GM19023 (cell line): ENCODE results near the gene ALDH1L1.

Source experiments
- ATAC-seq: cut with Tn5 transposase; IDR thresholded peaks from one replicate; pipeline ENCODE4 v1.9.1; 2021; ENCODE audit warnings: mild to moderate bottlenecking, moderate library complexity; ENCODE audit not compliant: unreplicated experiment

The ALDH1L1 gene

DNA sequence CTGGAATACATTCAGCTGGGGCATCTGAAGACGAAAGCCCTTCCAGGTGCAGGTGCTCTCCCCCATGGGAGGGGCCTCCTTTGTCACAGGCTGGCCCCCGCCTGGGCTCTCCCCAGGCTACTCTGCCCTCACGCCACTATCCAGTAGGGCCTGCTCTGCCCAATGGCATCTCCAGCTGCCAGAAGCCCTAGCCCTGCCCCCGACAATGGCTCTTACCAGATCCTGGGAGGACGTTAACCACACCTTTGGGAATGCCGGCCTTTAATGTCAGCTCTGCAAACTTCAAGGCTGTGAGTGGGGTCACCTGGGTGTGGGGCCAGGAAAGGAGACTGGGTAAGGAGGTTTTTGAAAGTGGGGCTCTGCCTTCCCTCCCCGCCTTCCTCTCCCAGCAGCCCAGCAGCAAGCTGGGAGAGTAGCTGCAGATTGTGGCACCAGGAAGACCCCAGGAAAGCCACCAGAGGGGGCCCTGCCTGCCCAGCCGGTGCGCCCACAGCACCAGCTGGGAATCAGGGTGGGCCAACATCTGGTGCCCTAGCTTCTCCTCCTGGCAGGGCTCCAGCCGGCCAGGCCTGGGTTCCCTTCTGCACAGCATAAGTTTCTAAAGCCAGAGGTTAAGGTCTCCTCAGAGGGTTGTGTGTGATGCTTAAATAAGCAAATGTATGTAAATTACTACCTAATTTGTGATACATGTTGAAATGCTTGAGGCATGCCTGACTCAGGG lies 56.1 kb downstream of the ALDH1L1 start:
- no peak for ATAC-seq

DNA sequence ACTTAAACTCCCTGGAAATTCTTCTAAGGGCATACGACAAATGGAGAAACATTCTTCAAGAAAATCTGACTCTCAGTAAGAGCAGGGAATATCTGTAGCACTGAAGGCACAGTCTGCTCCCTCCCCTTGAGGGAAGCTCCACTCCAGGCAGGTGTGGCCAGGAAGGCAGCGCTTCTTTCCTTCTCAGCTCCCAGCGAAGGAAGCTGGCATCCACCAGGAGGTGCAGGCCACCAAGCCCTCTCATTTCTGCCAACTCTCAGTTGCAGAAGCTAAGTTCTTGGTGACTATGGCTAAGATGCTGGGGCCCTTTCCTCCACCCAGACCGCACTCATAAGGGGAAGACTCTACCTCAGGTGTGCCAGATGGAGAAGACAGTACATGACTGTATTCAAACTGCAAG lies 58.8 kb downstream of the ALDH1L1 start:
- ATAC-seq: no peak

DNA sequence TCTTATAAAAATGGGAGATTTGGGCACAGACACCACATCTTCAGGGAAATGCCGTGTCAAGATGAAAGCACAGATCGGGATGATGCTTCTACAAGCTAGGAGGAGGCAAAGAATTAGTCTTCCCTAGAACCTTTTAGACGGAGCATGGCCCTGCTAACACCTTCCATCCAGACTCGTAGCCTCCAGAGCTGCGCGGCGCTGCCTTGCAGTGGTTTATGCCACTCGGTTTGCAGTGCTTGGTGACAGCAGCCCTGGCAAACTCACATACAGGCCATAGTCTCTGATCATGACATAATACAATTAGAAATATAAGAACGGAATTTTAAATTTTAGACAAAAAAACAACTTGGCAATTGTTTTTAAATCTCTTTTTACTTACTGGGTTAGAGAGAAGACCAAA lies 59.3 kb downstream of the ALDH1L1 start:
- ATAC-seq: no peak

DNA sequence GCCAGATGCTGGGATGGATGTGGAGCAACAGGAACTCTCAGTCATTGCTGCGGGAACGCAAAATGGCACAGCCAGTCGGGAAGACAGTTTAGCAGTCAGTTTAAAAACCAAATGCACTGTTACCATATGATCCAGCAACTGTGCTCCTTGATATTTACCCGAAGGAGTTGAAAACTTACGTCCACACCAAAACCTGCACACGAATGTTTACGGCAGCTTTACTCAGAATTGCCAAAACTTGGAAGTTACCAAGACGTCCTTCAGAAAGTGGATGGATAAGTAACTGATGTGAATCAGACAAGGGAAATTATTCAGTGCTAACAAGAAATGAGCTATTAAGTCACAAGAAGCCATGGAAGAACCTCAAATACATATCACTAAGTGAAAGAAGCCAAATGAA lies 60.4 kb downstream of the ALDH1L1 start:
- no peak for ATAC-seq

DNA sequence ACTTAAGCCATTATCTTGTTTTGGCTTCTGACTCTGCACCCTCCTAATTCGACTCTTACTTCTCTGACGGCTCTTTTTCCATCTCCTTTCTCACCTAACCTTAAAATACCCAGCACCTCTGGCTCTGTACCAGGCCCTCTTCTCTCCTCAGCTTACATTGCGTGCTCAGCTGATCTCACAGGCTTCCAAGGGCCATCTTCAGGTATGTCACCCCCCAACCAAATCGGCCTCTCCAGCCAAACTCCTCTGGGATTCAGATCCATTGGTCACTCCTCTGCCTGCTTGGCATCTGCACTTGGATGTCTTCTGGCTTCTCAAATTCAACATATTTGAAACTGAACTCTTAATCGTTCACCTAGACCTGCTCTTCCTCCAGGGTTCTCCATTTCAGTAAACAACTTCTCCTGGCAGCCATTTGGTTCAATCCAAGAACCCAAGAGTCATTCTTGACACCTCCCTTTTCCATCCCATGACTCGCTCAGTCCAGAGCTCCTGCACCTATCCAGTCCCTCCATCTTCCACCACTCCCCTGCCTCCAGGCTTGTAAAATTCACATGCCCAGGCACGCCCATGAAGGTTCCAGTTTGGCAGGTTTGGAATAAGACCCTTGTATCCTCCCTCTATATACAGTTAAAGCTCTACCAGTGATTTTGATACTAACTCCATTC lies 61.2 kb downstream of the ALDH1L1 start:
- no peak for ATAC-seq

DNA sequence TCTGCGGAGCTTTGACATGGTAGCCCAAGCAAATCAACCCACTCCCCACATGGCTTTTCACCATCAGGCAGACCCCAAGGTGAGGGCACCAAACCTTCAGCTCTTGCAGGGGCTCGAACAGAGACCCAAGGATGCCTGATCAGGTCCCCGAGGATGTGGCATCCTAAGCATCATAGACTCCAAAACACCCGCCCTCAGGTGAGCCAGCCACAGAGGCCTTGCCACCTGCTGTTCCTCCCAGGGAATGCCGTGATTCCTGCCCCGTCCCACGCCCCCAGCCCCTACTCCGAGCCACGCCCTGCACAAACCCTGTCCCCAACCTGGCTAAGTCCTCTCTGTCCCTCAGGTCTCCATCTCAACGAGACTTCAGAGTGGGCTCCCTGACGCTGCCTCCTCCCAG lies 61.8 kb downstream of the ALDH1L1 start:
- no peak for ATAC-seq

DNA sequence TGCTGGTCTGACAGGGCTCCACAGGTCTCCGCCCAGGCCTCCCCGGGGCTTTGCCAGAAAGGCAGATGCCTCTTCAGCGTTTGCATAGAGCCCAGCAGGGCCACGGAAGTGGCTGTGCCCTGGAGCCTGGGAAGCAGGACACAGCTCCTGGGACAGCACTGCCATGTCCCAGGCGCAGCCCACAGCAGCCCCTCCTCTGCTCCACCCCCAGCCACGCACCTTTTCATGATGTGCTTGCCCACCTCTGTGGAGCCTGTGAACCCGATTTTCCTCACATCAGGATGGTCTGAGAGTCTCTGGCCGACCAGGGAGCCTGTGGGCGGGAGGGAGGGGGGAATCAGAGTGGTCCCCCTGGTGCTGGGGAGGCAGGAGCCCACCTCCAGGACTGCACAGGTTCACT lies 62.6 kb downstream of the ALDH1L1 start:
- no peak for ATAC-seq

DNA sequence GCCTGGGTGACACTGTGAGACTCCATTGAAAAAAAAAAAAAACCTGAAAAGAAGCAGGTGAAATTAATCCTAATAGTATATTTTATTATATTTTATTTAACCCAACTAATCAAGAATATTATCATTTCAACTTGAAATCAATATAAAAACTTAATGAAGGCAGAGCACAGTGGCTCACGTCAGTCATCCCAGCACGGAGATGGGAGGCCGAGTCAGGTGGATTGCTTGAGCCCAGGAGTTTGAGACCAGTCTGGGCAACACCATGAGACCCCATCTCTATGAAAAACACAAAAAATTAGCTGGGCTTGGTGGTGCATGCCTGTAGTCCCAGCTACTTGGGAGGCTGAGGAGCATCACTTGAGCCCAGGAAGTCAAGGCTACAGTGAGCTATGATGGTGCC lies 63.2 kb downstream of the ALDH1L1 start:
- ATAC-seq: no peak

DNA sequence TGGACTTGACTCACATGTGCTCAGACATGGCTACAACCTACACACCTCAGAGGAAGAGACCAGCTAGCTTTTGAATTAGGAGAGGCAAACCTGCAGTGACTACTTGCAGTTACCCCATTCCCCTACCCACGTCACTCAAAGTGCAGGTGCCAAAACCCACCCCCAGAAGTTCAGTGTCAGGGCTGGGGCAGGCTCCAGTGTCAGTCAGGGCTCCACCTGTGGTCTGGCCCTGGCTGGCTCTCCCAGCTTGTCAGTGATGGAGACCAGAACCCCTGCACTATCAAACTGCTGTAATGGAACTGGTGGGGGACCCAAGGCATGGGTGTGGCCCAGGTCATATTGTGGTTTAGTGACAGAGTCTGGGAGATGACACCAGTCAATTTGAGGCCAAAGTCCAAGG lies 63.9 kb downstream of the ALDH1L1 start:
- ATAC-seq: no peak

DNA sequence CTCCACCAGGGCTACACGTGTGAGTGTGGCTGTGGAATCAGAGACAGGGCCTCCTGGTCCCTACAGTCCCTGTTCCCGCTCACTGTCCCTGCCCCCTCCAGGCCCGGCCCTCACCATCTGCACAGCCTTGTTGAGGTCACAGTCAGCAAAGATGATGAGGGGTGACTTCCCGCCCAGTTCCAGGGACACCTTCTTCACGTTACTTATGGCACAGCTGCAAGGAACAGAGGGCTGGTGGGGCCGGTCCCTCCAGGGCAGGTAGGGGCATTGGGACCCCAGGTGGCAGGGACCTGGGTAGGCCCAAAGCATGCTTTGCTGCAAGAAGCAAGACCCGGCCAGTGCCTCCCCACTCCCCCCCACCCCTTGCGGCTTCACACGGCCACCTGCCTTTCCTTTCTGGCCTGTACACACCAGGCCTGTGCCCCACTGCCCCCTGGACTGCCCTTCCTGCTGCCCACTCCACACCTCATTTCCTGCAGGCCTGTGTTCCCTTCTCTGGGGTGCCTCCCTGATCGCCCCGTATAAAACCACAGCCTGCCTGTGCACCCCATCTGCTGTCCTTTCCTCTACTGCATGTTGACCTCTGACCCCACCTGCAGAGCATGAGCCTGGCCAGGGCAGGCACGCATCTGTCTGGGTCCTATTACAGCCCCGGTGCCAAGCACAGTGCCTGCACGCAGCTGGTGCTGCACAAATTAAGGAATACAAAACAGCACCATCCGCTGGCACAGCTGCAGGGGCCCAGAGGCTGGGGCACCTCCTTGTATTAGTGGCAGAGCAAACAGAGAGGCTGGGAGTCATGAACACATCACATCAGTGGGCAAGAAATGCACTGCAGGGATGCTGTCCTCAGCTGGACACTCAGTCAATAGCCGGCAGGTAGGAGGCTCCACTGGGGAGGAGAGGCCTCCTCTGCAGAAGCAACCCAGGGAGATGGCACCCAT lies 65.7 kb downstream of the ALDH1L1 start:
- ATAC-seq: no peak

DNA sequence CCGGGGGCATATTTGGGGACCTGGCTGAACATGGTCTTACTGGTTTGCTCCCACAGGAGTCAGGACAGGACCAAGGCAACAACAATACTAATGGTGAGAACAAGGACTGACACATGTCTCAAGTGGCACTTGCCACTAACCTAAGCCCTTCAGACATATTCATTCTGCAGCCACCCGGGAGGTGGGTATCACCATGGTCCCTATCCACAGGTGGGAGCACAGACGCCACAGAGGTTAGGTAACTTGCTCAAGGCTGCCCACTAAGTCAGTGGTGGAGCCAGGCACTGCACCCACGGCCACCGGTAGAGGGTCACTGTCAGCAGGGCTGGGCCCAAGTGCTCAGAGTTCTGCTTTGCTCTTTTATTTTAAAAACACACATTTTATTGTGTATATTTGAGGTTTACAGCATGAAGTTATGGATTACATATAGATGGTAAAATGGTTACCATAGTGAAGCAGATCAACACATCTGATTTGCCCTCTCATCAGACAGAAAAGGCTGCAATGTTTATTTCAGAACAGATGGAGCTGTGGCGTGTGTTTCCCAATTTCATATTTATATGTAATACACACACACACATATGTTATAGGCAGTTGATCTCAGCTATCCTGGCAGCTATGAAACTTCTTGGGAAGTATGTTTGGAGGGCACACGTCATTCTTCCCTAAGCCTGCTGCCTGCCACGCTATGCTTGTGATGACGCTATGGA lies 66.5 kb downstream of the ALDH1L1 start:
- ATAC-seq: no peak

DNA sequence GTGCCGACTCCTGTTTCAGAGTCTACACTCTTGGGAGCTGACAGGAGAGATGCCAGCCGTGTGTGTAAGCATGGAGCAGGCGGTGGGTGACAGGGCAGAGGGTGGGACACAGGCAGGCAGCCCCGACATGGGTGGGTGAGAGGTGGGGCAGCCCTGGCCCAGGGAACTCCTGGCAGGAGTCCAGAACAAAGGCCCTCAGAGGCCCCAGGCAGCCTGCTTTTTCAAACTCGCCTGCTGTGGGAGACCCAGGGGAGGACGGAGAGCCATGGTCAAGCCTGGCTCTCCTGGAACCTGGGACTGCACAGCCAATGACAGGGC lies 67.2 kb downstream of the ALDH1L1 start:
- ATAC-seq: no peak

DNA sequence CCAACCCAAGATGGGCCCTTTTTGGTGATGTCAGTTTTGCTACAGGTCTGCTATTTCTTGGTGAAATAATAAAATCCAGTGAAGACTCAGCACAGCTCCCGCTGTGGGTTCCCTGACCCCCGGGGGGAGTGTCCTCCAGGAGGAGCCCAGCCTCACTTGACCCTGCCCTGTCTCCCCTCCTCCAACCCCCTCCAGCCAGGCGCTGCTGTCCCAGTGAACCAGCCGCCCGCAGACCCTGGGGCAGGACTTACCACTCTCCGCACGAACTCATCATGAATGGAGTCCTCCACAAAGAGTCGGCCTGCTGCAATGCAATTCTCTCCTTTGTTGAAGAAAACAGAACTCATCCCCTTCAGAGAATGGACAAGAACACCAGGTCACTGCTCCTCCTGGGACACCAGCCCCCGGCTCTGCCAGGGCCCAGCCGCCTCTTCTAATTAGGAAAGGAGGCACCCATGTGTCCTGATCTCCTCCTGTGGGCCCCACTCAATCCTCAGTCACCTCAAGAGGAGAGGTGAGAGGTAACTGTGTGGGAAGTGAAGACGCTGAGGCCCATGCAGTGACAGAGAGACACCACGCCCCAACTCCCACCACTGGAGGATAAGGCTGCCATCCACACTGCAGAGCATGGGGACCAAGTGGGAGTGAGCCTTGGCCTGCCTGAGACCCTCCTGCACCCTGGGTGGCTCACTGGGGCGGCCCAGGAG lies 67.7 kb downstream of the ALDH1L1 start:
- ATAC-seq: no peak

DNA sequence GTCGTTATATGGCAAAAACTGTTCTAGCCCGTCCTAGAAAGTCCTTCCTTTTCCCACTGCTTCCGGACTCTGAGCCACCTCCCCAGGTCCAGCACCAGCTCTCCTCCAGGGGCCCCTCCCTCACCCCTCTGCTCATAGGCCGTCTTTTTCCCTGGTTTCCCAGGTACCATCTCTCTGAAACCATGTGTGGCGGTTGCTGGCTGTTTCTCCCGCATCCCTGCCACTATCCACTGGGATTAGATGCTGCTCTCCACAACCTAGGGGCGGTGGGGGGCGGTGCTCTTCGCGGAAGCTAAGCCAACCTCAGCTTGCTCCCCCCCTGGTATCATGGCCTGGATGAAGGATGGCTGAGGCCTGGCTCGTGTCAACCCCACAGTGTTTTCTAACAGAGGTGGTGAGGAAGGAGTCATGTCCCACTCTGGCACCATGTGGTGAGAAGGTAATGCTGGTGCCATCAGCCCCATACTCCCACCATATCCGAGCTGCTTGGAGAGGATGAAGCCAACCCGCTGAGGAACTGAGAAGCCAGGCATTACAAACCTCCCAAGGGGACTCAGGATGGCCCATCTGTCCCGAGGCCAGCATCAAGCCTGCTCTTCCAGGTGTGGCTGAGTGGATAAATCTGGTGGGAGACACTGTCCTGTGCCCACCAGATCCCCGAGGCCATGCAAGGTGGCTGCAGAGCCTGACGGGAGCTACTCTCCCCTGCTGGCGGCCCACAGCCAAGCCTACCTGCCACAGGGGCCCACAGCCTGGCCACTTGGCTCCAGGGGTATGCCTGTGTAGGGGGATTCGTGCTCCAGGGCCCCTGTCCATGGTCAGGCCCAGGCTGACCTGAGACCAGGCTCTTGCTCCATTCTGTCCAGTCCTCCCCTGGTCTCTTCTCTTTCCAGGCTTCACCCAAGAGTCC lies 68.6 kb downstream of the ALDH1L1 start:
- no peak for ATAC-seq

DNA sequence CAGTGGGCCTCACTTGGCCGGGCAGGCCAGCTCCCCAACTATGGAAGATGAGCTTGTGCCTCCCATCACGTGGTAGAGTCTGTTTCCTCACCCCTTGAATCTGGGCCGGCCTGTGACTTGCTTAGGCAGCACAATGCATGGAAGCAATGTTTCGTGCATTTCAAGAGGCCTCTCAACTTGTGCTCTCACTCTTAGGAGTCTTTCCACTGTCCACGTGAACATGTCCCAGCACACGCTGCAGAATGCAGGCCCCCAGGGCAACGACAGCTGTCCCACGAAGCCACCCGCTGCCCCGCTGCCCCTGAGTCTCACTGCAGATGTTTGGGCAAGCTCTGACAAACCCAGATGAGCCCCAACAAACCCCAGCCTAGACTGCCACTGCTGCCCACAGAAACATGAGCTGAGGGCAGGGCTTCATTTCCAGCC lies 69.2 kb downstream of the ALDH1L1 start:
- ATAC-seq: no peak

DNA sequence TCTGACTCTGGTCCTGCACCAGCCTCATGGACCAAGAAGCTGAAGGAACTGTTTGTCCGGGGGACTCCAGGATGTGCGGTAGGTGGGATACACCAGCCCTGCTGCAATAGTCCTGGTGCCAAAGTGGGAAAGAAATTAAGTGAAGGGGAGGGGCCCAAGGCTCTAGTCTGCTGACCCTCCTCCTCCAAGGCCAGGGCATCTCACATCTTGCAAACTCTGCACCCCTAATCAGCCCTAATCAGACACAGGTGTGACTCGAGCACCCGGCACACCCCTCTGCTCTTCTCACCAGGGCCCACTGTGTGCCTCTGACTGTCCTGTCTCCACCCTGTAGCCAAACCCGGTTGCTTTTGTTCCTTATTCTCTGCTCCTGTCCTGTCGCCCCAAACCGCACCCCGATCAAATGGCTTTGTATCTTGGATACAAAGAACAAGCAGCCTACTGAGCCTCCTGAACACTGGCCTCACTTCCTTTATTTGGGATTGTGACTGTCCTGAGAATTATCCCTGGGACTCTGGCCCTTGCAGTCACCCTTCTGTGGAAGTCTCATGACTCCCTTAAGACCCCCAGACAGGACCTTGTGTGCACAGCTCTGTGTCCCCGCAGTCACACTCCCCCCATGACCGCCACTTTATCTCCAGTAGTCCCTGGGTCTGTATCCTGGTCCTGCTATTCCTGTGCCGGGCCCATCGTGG lies 69.8 kb downstream of the ALDH1L1 start:
- ATAC-seq: no peak

DNA sequence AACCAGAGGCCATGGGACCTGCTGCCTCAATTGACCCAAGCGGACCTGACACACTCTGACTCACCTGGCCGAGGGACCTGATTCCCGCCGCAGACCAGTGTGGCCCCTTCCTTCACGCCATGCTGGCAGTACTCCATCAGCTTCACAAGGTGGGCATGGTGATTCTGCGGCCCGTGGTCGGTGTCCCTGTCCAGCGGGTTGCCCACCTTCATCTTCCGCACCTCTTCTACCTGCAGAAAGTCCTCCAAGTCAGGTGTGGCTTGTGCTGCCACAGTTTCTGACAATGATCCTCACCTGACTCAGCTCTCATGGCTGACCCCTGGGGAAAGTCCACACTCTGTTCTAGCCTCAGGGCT lies 70.5 kb downstream of the ALDH1L1 start:
- ATAC-seq: no peak

DNA sequence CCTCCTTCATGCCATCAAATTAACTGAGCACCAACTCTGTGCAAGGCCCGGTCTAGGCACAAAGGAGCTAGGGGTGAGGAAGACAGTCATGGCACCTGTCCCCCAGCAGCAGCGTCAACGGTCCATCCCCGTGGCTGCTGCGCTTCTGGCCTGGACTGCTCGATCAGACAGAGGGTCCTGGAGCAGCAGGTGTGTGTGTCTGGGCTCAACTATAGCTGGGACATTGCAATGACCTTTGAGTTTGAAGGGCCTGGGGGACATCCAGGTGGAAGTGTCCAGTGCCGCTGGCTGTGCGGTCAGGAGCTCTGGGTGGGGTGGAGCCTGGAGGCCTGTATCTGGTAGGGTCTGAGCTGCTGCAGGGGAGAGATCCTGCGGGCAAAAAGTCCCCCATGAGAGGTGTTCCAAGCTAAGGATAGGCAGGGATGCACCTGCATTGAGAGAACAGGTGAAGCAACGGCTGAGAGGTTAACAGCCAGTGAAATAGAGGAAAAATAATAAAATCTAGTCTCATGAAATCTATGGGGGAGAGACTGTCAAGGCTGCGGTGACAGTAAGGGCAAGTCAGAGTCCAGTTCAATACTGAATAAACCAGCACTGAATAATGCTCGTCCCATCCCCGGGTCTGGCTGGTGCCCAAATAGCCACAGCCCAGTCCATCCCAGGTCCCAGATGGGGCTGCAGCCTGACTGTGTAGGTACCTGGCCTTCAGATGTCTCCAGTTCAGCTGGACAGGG lies 71.1 kb downstream of the ALDH1L1 start:
- no peak for ATAC-seq
